ENCODE data around the gene ELSPBP1. TPM values are rescaled to one million over a fixed set of nuclear protein-coding genes. Genes with fewer than 3 reads are reported as not detected.
A peak's percentile ranks its signal among the peaks of the same experiment; 100 is the strongest.

ELSPBP1 gene
- total and polyA plus RNA-seq, 2 donors (not counting 1 experiment from before 2014, with no cell fraction given) = not detected

DNA sequence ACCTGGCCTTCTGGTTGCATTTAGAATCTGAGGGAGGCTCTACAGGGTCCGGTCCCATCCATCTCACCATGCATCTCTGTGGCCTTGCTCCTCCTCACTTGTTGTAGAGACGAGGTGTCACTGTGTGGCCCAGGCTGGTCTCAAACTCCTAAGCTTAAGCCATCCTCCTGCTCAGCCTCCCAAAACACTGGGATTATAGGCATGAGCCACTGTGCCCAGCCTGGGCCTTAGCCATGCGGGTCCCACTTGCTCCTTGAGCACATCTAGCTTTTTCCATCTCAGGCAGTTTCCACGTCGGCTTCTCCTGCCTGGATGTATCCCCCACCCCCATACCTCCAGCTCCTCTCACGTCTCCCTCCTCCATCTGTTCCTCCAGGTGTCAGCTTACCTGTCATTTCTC, 9.8 kb downstream of the ELSPBP1 start:
- H2AFZ ChIP-seq (ENCODE audit: insufficient read depth, low read depth, low read length, poor library complexity, severe bottlenecking) = no peak overlapping the region
- H3K4me2 ChIP-seq (replicated peaks; ENCODE audit: low read depth, low read length, poor library complexity, severe bottlenecking) = no peak overlapping the region
- peaks cover 0 to 10% (median 3%) of the 10 kb centered on the region in 4 experiments for H3K27me3 ChIP-seq (replicated peaks in 1 of 4; ENCODE audit: control extremely low read depth in 1 of 4, control insufficient read depth in 3 of 4, insufficient read depth in 4 of 4, low read length in 3 of 4)
- no peak overlapping the region for H3K9ac ChIP-seq (ENCODE audit: low read length)
- Mint-ChIP-seq H3K27ac (no peak overlapping the region), H3K27me3 (peaks cover 28% of the 10 kb centered on the region), H3K4me3 (no peak overlapping the region), H3K4me1 (no peaks in the 10 kb centered on the region), H3K9me3 (ENCODE audit: insufficient read depth) (no peaks in the 10 kb centered on the region)
- ATAC-seq (ENCODE audit: low read depth) = no peak
- DNase-seq = no peak
- H3K36me3 ChIP-seq (replicated peaks in 1 of 2; ENCODE audit: control extremely low read depth in 1 of 2, control insufficient read depth in 1 of 2, extremely low read depth in 1 of 2, insufficient read depth in 2 of 2, low read length in 1 of 2) = no peaks in the 10 kb centered on the region
- WGBS (ENCODE audit: insufficient coverage) = 83% methylated on average over 6 of the region's 6 CpGs
- H4K20me1 ChIP-seq (ENCODE audit: control insufficient read depth, insufficient read depth, low read length, poor library complexity, severe bottlenecking) = no peaks in the 10 kb centered on the region
- POLR2A ChIA-PET = no interaction called here
- no peaks in the 10 kb centered on the region for H3K9me3 ChIP-seq (ENCODE audit: control extremely low read depth in 1 of 3, control insufficient read depth in 2 of 3, insufficient read depth in 1 of 3, low read length in 2 of 3)
- no peaks in the 10 kb centered on the region for H3K79me2 ChIP-seq (ENCODE audit: control insufficient read depth, insufficient read depth, low read length)
- CTCF ChIA-PET = no interaction called here
- H3K4me3 ChIP-seq (ENCODE audit: control extremely low read depth in 1 of 5, extremely low read depth in 1 of 5, insufficient read depth in 1 of 5, low read depth in 2 of 5, low read length in 4 of 5) = no peak overlapping the region
- TF ChIP-seq EZH2 (IDR thresholded peaks at IDR 0.05; ENCODE audit: borderline replicate concordance, insufficient read depth, low read depth, low read length, poor library complexity, severe bottlenecking) = no peak
- TF ChIP-seq, protein P1, sequence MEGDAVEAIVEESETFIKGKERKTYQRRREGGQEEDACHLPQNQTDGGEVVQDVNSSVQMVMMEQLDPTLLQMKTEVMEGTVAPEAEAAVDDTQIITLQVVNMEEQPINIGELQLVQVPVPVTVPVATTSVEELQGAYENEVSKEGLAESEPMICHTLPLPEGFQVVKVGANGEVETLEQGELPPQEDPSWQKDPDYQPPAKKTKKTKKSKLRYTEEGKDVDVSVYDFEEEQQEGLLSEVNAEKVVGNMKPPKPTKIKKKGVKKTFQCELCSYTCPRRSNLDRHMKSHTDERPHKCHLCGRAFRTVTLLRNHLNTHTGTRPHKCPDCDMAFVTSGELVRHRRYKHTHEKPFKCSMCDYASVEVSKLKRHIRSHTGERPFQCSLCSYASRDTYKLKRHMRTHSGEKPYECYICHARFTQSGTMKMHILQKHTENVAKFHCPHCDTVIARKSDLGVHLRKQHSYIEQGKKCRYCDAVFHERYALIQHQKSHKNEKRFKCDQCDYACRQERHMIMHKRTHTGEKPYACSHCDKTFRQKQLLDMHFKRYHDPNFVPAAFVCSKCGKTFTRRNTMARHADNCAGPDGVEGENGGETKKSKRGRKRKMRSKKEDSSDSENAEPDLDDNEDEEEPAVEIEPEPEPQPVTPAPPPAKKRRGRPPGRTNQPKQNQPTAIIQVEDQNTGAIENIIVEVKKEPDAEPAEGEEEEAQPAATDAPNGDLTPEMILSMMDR (IDR thresholded peaks at IDR 0.05) = no peak
- H3K4me1 ChIP-seq (ENCODE audit: control insufficient read depth in 2 of 2, insufficient read depth in 2 of 2, low read length in 2 of 2) = no peaks in the 10 kb centered on the region
- H3K27ac ChIP-seq (ENCODE audit: low read length in 2 of 2) = no peak overlapping the region
- intact Hi-C loops (cut with micrococcal nuclease) = no loop called here

- Histone ChIP-seq H2AFZ (ENCODE audit: insufficient read depth, low read depth, low read length, poor library complexity, severe bottlenecking) (no peak overlapping the region), H3K27me3 (replicated peaks in 1 of 4; ENCODE audit: control extremely low read depth in 1 of 4, control insufficient read depth in 3 of 4, insufficient read depth in 4 of 4, low read length in 3 of 4) (peaks cover 0 to 10% (median 3%) of the 10 kb centered on the region in 4 experiments), H3K4me2 (replicated peaks; ENCODE audit: low read depth, low read length, poor library complexity, severe bottlenecking) (no peak overlapping the region), H3K9ac (ENCODE audit: low read length) (no peak overlapping the region), H3K27ac (ENCODE audit: low read length in 2 of 2) (no peak overlapping the region), H3K4me1 (ENCODE audit: control insufficient read depth in 2 of 2, insufficient read depth in 2 of 2, low read length in 2 of 2) (no peaks in the 10 kb centered on the region), H3K9me3 (ENCODE audit: control extremely low read depth in 1 of 3, control insufficient read depth in 2 of 3, insufficient read depth in 1 of 3, low read length in 2 of 3) (no peaks in the 10 kb centered on the region), H3K79me2 (ENCODE audit: control insufficient read depth, insufficient read depth, low read length) (no peaks in the 10 kb centered on the region), H3K36me3 (replicated peaks in 1 of 2; ENCODE audit: control extremely low read depth in 1 of 2, control insufficient read depth in 1 of 2, extremely low read depth in 1 of 2, insufficient read depth in 2 of 2, low read length in 1 of 2) (no peaks in the 10 kb centered on the region), H4K20me1 (ENCODE audit: control insufficient read depth, insufficient read depth, low read length, poor library complexity, severe bottlenecking) (no peaks in the 10 kb centered on the region), H3K4me3 (ENCODE audit: control extremely low read depth in 1 of 5, extremely low read depth in 1 of 5, insufficient read depth in 1 of 5, low read depth in 2 of 5, low read length in 4 of 5) (no peak overlapping the region)
- WGBS (ENCODE audit: insufficient coverage) = 84% methylated on average over 6 of the region's 6 CpGs
- ChIA-PET CTCF (no interaction called here), POLR2A (no interaction called here)
- Mint-ChIP-seq H3K9me3 (ENCODE audit: insufficient read depth) (no peaks in the 10 kb centered on the region), H3K27ac (no peak overlapping the region), H3K27me3 (peaks cover 28% of the 10 kb centered on the region), H3K4me1 (no peaks in the 10 kb centered on the region), H3K4me3 (no peak overlapping the region)
- DNase-seq (no peak), ATAC-seq (ENCODE audit: low read depth) (no peak)
- TF ChIP-seq, protein P1 (IDR thresholded peaks at IDR 0.05) = peak; percentile 13
- no peak for TF ChIP-seq EZH2 (IDR thresholded peaks at IDR 0.05; ENCODE audit: borderline replicate concordance, insufficient read depth, low read depth, low read length, poor library complexity, severe bottlenecking)
- intact Hi-C loops (cut with micrococcal nuclease) = no loop called here
Measured at GRCh38 chr19:48006762-48007161, 12.3 kb downstream of the ELSPBP1 start.

Measured in B cell (primary cell).